T-helper 9 cell (primary cell): ENCODE results near the gene COQ5.
"Not testable (repeated sequence)": the region's sequence is repeated elsewhere in the genome, so short reads cannot be mapped to it uniquely, and the experiment has no call there.

Experiments used
- DNase-seq: peaks from one replicate; pipeline ENCODE4 v3.0.0-alpha.2; 2020
- total RNA-seq, 2 donors: gene quantifications; one replicate each; lab custom pipeline; 2026; lab: John Stamatoyannopoulos, UW

The COQ5 gene, protein sequence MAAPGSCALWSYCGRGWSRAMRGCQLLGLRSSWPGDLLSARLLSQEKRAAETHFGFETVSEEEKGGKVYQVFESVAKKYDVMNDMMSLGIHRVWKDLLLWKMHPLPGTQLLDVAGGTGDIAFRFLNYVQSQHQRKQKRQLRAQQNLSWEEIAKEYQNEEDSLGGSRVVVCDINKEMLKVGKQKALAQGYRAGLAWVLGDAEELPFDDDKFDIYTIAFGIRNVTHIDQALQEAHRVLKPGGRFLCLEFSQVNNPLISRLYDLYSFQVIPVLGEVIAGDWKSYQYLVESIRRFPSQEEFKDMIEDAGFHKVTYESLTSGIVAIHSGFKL
- 11.8 to 22.1 reads per million in 2 donors for total RNA-seq

DNA sequence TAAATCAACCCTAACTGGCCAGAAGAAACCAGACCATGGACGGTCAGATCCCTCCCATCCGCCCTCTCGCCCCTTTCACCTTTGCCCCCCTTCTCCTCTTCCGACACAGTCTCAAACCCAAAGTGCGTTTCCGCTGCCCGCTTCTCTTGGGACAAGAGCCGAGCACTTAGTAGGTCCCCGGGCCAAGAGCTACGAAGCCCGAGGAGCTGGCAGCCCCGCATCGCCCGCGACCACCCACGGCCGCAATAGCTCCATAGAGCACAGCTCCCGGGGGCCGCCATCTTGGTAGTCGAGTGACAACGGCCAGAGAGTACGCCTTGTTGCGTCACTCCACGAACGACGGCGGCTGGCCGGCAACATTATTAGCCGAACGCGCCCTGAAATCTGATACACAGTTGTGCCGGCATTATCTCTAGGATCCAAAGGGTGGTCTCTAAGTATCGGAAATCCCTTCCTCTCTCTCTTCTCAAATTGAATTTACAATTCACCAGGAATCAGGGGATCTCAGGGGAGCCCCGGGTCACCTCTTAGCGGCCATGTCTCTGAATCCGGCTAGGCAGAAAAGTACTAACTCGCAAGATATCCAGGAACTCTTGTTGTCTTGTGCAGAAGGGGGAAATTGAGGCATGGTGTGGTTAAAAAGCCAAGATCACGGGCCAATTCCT, at the start of gene COQ5:
TSS of gene COQ5 (minus strand) at position 298 of the 665 bp plus-strand sequence. CDS start at position 281, 17 bp downstream.
- peak; percentile 69 for DNase-seq

- DNase-seq = no peak
Observed at GRCh38 chr12:120574106-120574505, 45.1 kb upstream of the COQ5 start.

DNA sequence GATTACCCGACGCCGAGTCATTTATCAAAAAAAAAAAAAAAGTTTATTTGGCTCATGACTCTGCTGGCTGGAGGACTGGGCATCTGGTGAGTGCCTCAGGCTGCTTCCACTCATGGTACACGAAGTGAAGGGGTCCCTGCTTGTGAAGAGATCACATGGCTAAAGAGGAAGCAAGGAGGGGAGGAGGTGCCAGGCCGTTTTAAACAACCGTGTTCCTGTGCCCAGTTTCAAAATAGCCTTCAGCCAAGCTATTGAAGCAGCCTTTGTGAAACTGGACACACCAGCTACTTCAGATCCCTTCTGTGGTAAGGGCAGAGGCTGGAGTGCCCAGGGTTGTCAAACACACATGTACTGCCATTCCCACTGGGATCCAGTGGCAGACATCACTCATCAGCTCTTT, 44.6 kb upstream of the COQ5 start:
- DNase-seq = no peak

- no peak for DNase-seq
Observed at GRCh38 chr12:120571299-120571698, 42.3 kb upstream of the COQ5 start.

DNA sequence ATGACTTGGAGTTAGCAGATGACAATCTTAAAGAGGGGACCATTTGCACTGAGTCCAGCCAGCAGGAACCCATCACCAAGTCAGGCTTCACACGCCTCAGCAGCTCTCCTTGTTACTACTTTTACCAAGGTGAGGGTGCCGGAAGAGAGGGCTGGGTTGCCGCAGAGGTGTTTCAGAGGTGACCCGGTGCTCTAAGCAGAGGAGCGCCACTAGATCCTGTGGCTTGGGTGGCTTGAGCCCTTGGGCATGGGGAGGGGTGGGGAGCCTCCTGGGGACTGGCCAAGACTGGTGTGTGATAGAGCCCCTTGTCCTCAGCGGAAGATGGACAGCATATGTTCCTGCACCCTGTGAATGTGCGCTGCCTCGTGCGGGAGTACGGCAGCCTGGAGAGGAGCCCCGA, 34.5 kb upstream of the COQ5 start:
- DNase-seq = no peak

DNA sequence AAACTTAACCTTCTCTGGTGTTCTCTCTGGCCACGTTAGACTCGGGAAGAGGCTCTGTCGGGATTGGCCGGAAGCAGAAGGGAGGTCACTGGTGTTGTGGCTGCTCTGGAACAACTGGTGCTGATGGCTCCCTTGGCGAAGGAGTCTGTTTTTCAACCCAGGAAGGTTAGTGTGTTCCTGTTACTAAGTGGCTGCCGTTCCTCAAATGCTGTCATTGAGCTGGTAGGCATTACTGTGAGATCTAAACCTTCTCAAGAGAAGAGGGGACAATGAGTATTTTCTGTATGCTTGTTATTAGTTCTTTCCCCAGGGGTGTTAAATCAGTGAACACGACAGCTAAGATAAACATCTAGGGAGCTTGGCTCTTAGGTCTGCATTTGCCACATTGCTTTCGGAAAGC, 33.9 kb upstream of the COQ5 start:
- no peak for DNase-seq

DNA sequence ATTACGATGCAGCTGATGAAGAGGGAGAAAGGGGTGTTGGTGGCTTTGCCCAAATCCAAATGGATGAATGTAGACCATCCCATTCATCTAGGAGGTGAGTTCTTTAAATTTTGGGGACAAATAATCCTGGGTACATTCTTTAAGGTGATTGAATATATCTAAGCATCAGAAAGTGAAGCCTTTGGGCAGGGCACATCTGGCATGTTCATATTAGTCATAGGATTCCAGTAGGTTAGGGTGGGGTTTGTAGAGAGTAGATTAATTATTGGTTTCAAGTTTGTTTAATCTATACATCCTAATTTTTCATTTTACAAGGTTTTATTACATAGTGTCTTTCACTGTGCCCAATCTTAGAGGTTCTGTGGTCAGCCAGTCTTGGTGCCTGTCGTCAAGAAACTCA, 28.6 kb upstream of the COQ5 start:
- DNase-seq = no peak

GRCh38 chr12:120554678-120555077, 25.7 kb upstream of the COQ5 start:
- no peak for DNase-seq

DNA sequence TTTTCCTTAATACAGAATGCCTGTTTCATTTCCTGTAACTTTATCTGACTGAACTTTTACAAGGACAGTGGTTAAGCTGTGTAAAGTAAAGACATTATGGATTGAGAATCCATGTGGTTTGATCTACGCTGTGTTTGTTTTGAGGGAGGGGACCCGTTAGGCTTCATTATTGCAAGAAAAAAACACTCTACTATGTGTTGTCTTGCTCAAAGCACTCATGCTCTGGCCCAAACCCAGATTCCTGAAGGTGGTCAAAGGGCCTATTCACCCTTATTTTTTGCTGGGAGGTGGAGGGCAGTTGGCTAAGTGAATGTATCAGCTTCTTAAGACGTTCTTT, 17.1 kb upstream of the COQ5 start:
- no peak for DNase-seq

GRCh38 chr12:120544691-120545090, 15.7 kb upstream of the COQ5 start:
- no peak for DNase-seq

- DNase-seq = no peak
Observed at GRCh38 chr12:120542166-120542565, 13.2 kb upstream of the COQ5 start.

DNA sequence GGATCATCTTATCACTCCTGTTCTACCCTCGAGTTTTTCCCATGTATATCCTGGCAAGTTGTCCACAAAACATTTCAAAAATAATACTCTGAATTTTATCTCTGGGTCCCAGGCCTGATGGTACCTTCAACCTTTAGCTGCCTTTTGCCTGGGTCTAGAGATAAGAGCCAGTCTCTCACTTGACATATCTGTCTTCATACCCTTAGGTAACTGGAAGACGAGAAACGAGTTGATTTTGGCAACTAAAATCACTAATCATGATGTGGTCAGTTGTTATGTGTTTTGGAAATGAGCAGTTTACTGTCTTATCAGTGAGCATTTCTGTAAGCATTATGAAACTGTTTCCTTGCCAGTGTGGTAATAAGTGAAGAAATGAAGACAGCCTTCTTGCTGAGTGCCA, 11.5 kb upstream of the COQ5 start:
- DNase-seq = no peak

DNA sequence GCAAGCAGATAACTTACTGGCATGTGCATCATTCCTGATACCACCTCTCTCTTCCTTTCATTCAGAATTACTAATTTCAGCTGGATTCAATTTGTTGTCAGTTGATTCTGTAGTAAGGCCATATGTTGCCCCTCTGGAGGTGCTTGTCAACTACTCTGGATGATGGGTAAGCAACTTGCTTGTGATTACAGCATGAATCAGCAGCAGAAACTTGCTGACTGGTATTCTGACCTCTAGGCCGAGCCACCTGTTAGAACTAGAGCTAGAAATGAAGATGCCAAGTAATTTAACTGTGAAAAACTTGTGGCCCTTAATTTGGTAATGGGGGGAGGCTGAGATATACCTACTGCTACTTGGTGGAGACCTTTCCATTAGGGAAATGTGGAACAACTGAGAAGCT, 10.3 kb upstream of the COQ5 start:
- DNase-seq = no peak

- DNase-seq = no peak
Observed at GRCh38 chr12:120538281-120539156, 9.6 kb upstream of the COQ5 start.

DNA sequence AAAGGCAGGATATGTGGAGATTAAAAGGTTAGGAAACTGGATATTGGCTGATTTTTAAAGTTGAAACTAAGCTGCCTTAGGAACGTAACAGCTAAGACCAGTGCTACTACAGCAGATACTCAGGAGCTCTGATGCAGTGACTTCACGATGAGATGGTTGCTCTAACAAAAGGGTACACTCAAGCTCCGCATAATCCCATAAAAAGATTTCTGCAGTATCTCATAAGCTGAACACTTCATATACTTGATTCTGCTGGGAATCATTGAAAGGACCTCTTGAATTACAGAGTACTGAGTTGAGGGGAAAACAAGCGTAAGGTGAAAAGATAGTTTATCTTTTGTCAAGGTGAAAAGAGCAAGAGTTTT, 8.9 kb upstream of the COQ5 start:
- DNase-seq = no peak

GRCh38 chr12:120536064-120536791, 7.3 kb upstream of the COQ5 start:
- DNase-seq = peak; percentile 6

- DNase-seq = peak; percentile 37
Observed at GRCh38 chr12:120534703-120535655, 6.0 kb upstream of the COQ5 start.

- peak; percentile 63 for DNase-seq
Observed at GRCh38 chr12:120534203-120534702, 5.3 kb upstream of the COQ5 start, which contains the start of gene RNF10. Gene RNF10 (plus strand): TSS chr12:120534356. CDS start chr12:120534812, 456 bp downstream.

DNA sequence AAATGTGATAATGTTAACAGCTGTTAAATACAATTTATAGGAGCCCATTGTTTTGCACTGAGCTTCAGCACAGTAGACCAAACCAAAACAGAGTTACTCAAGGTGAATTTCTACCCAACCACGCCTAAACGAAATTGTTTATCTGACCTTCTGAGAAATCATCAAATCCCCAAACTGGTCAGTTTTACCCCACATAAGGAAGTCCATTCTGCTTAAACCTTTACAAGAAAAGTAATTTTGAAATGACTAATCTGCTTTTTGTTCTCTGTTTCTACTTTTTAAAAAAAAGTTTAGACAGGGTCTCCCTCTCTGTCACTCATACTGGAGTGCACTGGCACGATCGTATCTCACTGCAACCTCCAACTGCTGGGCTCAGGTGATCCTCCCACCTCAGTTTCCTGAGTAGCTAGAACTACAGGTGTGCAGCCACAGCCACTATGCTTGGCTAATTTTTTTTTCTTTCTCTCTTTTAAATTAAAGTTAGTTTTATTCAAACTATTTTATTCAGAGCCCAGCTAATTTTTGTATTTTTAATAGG, 3.8 kb upstream of the COQ5 start:
- no peak for DNase-seq

GRCh38 chr12:120530418-120530761, 1.4 kb upstream of the COQ5 start:
- not testable (repeated sequence) for DNase-seq
